Stimulated activated CD4-positive, alpha-beta T cell treated with anti-CD3 and anti-CD28 coated beads, Interleukin-12 subunit alpha, Interleukin-12 subunit beta, amount 100 ng/mL, for 48 hours (primary cell): Measurements from ENCODE around the gene HNRNPLL.
"Not testable (repeated sequence)": the region's sequence is repeated elsewhere in the genome, so short reads cannot be mapped to it uniquely, and the experiment has no call there.

Source experiments
- DNase-seq, 3 donors: peaks; one replicate each; pipeline ENCODE4 v3.0.0-alpha.2; 2020; ENCODE audit warnings: low read depth in 2 of 3, low spot score in 1 of 3

HNRNPLL gene

GRCh38 chr2:38557217-38557616, 45.5 kb downstream of the HNRNPLL start:
- no peak for DNase-seq

- no peak for DNase-seq
Observed at GRCh38 chr2:38556006-38556801, 46.5 kb downstream of the HNRNPLL start.

- no peak for DNase-seq
Observed at GRCh38 chr2:38554973-38555595, 47.6 kb downstream of the HNRNPLL start.

- no peak for DNase-seq
Observed at GRCh38 chr2:38553554-38553953, 49.2 kb downstream of the HNRNPLL start.

GRCh38 chr2:38552259-38552658, 50.5 kb downstream of the HNRNPLL start:
- DNase-seq = no peak

GRCh38 chr2:38551746-38552145, 51.0 kb downstream of the HNRNPLL start:
- no peak for DNase-seq

GRCh38 chr2:38551171-38551570, 51.6 kb downstream of the HNRNPLL start:
- DNase-seq = no peak

- DNase-seq = no peak
Observed at GRCh38 chr2:38549851-38550250, 52.9 kb downstream of the HNRNPLL start.

GRCh38 chr2:38549071-38549704, 53.5 kb downstream of the HNRNPLL start:
- no peak for DNase-seq

GRCh38 chr2:38547791-38548190, 54.9 kb downstream of the HNRNPLL start:
- DNase-seq = no peak

GRCh38 chr2:38546585-38546984, 56.1 kb downstream of the HNRNPLL start:
- DNase-seq = no peak

- DNase-seq = no peak
Observed at GRCh38 chr2:38546064-38546463, 56.7 kb downstream of the HNRNPLL start.

GRCh38 chr2:38542248-38542631, 60.5 kb downstream of the HNRNPLL start:
- peak in 1 of 3 donors; percentile 21 for DNase-seq

GRCh38 chr2:38540580-38541286, 62.0 kb downstream of the HNRNPLL start:
- DNase-seq = no peak

GRCh38 chr2:38539086-38539485, 63.6 kb downstream of the HNRNPLL start:
- no peak for DNase-seq

- DNase-seq = no peak
Observed at GRCh38 chr2:38537937-38538525, 64.7 kb downstream of the HNRNPLL start.

- DNase-seq = not testable (repeated sequence)
Observed at GRCh38 chr2:38537296-38537695, 65.4 kb downstream of the HNRNPLL start.

- peak; percentile 67 to 83 (median 75) for DNase-seq
Observed at GRCh38 chr2:38535744-38536506, 66.8 kb downstream of the HNRNPLL start.

- DNase-seq = no peak
Observed at GRCh38 chr2:38535404-38535743, 67.4 kb downstream of the HNRNPLL start.

GRCh38 chr2:38534746-38535403, 67.9 kb downstream of the HNRNPLL start:
- DNase-seq = no peak
